GM12875 (cell line): Measurements from ENCODE around the gene CNDP2.

ENCODE experiments used
- H3K4me3 ChIP-seq: one replicate; pipeline ENCODE4 v1.5.1; 2011; ENCODE audit warnings: low read depth, low read length, control low read depth
- TF ChIP-seq, protein P1 (sequence below): IDR thresholded peaks from 2 replicates; pipeline ENCODE4 v1.5.1; 2011; ENCODE audit warnings: low read depth, mild to moderate bottlenecking, control low read depth, inconsistent platforms, low read length, moderate library complexity, borderline replicate concordance; ENCODE audit not compliant: insufficient read depth

CNDP2 gene

GRCh38 chr18:74547860-74548259 lies 51.7 kb downstream of the CNDP2 start:
- TF ChIP-seq, protein P1, sequence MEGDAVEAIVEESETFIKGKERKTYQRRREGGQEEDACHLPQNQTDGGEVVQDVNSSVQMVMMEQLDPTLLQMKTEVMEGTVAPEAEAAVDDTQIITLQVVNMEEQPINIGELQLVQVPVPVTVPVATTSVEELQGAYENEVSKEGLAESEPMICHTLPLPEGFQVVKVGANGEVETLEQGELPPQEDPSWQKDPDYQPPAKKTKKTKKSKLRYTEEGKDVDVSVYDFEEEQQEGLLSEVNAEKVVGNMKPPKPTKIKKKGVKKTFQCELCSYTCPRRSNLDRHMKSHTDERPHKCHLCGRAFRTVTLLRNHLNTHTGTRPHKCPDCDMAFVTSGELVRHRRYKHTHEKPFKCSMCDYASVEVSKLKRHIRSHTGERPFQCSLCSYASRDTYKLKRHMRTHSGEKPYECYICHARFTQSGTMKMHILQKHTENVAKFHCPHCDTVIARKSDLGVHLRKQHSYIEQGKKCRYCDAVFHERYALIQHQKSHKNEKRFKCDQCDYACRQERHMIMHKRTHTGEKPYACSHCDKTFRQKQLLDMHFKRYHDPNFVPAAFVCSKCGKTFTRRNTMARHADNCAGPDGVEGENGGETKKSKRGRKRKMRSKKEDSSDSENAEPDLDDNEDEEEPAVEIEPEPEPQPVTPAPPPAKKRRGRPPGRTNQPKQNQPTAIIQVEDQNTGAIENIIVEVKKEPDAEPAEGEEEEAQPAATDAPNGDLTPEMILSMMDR: no peak
- no peak overlapping the region for H3K4me3 ChIP-seq

DNA sequence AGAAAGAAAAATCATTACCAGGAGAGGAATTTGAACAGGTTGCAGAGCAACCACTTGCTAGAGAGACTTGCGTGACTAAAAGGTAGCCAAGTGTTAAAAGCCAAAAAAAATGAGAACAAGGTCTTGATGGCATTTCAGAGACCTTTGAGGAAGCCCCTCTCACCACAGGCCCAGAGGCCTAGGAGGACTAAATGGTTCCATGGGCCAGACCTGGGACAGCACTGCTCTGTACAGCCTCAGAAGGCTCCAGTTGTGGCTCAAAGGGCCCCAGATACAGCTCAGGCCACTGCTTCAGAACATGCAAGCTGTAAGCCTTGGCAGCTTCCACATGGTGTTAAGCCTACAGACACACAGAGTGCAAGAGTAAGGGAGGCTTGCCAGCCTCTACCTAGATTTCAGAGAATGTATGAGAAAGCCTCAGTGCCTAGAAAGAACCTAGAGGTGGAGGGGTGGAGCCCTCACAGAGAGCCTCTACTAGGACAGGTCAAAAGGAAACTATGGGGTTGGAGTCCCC lies 53.5 kb downstream of the CNDP2 start:
- TF ChIP-seq, protein P1: no peak
- no peak overlapping the region for H3K4me3 ChIP-seq

DNA sequence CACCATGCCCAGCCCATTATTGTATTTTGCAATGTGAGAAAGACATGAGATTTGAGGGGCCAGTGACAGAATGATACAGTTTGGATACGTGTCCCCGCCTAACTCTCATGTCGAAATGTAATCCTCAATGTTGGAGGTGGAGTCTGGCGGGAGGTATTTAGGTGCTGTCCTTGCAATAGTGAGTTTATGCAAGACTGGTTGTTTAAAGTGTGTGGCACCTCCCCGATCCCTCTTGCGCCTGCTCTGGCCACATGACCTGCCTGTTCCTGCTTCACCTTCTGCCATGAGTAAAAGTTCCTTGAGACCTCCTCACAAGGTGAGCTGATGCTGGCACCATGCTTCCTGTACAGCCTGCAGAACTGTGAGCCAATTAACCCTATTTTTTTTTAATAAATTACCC lies 54.7 kb downstream of the CNDP2 start:
- TF ChIP-seq, protein P1: no peak
- no peak overlapping the region for H3K4me3 ChIP-seq

GRCh38 chr18:74551452-74551851 lies 55.3 kb downstream of the CNDP2 start:
- TF ChIP-seq, protein P1: no peak
- no peak overlapping the region for H3K4me3 ChIP-seq

DNA sequence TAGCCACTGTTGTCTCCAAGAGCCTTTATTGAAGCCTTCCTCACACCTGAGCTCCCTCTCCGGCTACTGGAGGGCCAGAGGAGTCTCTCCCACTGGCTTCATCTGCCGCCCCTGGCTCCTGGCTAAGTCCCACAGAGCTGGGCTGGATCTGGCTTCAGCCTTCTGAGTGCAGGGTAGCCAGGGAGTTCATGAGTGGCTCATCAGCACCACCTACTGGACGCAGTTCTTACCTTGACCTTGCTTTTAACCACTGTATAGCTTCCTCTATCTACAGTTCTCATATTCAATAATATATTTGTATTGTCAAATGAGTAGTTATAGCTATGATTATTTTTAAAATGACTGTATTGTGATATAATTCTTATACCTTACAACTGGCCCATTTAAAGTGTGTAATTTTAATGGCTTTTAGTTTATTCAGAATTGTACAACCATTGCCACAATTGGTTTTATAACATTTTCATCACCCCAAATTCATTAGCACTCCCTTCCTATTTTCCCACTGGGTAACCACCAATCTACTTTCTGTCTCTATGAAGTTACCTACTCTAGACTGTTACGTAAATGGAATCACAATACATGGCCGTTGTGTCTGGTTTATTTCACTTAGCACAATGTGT lies 55.9 kb downstream of the CNDP2 start:
- H3K4me3 ChIP-seq: no peak overlapping the region

GRCh38 chr18:74556126-74556525 lies 60.0 kb downstream of the CNDP2 start:
- TF ChIP-seq, protein P1: no peak
- no peak overlapping the region for H3K4me3 ChIP-seq

More for the DNA sequence above, 55.9 kb downstream of the CNDP2 start:
- TF ChIP-seq, protein P1: peak; percentile 72; the same call in 1 of the 2 replicates

DNA sequence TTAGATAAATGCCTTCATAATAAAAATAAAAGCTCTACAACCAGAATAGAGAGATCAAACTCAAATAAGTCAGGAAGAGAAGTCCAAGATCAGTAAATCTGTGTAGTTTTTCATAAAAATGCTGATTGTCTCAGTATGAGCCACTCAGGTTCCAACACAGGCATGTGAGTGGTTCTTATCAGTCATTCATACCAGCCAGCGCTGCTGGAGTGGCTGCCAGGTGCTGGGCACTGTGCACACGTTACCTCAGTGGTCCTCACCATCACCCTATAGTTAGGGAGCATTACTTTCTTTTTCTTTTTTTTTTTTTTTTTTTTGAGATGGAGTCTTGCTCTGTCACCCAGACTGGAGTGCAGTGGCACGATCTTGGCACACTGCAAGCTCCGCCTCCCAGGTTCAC lies 61.9 kb downstream of the CNDP2 start:
- TF ChIP-seq, protein P1: no peak
- no peak overlapping the region for H3K4me3 ChIP-seq
